Left renal cortex interstitium (tissue), 4 donors: ENCODE data around the gene PRKAR1B. TPM values are rescaled to one million over a fixed set of nuclear protein-coding genes. Genes with fewer than 3 reads are reported as not detected.

Experiments
- DNase-seq, 4 donors: peaks; one replicate each; pipeline ENCODE4 v3.0.0-alpha.2; 2013; ENCODE audit warnings: low read depth in 4 of 4, low spot score in 2 of 4, missing footprints in 1 of 4
- polyA plus RNA-seq, 4 donors: library from polyadenylated mRNA; unstranded; fragments of 120-200 nt; gene quantifications; one replicate each; pipeline ENCODE4 v1.2.1, GENCODE V29; 2013; ENCODE audit not compliant: insufficient read length in 4 of 4

The PRKAR1B gene
- polyA plus RNA-seq, 4 donors: 39.3 to 48.7 (median 42.8) TPM

DNA sequence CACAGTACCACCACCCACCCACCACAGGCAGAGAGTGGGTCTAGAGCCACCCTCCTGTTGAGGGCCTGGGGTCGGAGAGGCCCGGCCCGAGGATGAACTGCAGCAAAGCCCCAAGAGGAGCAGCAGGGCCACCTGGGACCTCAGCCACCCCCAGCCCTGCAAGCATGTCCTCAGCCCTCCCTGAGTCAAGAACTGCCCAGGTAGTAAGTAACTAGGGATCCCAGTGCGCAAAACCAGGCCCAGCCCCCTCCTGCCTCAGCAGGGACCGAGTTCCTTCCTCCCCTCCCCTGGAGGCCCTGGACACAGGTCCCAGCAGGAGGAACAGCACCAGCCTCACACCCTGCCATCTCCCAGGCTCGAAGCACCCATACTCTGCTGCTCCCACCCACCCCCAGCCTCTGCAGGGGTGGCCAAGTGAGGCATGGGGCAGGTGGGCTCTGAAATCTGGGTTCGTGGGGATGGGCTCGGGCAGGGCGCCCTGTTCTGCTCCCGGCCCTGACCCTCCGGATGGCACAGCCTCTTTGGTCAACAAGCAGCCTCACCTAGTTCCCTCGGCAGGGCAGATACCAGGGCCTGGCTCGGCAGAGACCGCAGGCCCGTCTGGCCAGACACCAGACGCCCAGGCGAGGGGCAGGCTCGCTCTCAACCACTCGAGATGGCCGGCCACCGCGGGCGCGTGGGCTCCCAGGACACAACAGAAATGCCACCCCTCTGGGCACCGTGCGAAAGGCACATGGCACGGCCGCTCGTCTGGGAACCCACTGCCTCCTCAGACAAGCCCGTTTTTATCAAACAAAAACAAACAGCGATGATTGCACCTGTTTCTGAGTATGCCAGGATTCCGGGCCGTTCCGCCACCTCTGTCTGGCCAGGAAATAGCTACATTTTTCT, 222.6 kb downstream of the PRKAR1B start:
- DNase-seq: no peak

DNA sequence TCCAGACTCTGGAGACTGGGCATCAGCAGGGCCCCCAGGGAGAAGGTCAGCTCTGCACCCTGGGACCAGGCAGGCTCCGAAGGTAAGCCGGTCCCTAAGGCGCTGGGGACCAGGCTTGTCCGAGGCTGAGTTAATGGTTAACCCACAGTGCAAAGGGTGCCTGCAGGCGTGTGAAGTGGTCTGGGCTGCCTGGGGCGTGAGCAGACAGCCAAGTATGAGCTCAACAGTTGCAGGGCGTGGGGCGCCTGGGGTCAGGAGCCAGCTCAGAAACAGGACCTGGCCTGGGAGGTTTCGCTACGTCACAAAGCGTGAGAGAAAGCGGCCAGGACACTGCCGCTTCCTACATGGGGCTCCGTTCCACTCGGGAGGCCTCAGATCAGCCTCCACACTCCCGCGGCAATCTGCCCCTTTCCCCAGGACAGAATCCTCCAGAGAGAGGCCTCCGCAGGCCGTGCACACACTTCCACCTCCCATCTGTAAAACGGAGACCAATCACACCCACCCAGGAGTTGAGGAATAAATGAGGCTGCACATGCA, 223.4 kb downstream of the PRKAR1B start:
- no peak for DNase-seq

DNA sequence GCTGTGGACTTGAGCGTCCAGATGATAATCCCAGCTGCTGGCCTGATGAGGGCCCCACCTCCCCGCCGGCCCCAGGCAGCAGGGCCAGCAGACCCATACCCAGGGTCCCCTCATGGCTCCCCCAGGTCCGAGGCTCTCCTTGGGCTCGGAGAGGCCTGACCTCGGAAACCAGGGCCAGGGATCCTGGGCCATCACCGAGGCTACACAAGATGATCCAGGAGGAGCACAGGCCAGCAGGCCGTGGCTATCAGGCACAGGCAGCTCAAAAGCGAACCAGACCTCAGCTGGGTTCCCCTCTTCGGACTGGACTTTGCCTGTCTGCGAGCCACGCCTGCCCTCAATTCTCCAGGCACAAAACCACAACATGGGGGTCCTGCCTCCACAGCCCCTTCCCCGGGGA, 224.8 kb downstream of the PRKAR1B start:
- DNase-seq: no peak

DNA sequence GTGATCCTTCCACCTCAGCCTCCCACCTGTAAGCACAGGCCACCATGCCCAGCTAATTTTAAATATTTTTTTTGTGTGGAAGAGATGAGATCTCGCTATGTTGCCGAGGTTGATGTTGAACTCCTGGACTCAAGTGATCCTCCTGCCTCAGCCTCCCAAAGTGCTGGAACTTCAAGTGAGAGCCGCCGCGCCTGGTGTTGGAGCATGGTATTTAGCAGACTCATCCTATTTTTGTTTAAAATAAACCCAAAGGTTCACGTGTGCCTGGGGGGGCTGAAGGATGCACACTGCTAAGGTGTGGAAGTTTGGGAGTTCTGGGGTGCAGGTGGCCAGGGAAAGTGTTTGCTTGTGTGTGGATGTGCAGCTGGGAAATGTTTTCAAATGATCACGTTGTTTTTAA, 225.6 kb downstream of the PRKAR1B start:
- DNase-seq: no peak

DNA sequence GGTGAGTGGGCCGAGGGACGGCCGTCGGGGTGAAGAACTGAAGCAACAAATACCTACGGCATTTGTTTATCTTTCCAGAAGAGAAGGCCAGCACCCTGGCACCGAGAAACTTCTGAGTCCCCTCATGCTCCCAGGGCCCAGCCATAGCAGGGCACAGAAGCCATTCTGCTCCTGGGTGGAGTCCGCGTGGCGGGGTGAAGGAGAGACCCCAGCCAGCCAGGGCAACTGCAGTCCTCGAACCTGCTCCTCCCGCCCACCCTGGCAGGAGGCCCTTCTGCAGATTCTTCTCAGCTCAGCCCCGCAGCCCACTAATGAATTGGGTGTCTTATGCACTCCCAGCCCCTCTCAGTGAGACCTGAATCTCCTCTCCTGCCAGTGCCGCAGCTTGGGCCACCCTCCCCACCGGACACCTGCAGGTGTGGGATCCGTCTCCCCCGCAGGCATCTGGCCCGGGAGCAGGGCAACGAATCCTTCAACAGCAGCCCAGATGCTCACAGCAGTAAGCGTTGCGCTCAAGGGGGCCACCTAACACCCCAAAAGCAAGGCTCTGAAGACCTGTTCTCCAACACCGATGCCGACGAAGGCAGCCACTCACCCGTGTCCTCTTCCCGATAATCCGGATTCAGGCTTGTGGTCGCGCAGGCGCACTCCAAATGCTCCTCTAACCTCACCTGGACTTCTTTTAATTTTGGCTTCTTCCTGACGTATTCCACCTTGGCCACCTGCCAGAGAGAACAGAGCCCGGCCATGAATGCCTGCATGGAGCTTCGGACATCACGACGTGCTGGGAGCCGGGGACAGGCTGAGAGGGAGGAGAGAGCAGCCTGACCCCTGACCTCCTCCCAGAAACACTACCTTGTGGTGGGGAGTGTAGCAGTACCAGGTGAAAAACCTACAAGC, 226.3 kb downstream of the PRKAR1B start:
- DNase-seq: no peak

DNA sequence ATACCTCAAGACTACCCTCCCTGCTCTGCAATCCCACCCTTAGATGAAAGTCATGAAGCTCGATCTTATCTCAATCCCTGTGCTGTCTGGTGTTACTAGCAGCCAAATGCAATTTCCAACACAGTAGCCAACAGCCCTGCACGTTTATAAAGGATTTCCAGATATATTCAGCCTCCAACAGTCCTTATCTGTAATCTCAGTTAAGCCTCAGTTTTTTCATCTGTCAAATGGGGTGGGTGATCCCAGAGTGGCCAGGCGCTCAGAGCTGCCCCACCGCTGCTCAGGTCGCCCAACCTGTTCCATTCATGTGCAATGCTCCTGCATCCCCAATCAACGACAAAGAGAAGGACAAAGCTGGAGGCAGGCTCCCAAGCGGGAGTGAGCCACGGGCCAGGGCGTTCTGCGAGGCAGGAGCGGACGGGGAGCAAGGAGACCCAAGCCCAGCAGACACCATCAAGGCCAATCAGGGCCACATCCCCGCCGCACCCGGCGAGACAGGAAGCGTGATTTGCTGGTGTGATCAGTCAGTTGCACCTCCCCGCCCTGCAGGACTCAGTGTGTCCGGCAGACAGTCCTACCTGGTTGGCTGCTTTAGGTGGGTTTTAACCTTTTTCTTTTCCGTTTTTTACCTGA, 227.1 kb downstream of the PRKAR1B start:
- DNase-seq: no peak

Other genes with a start within 250 kb of the PRKAR1B start
- gene PDGFA, start 207.4 kb downstream of the PRKAR1B start, polyA plus RNA-seq: 10 to 100 TPM; 44.5 to 57.8 (median 50.3) TPM
- gene DNAAF5, start 582 bp downstream of the PRKAR1B start, polyA plus RNA-seq: 10 to 100 TPM; 29.2 to 45.5 (median 36.3) TPM
- 100 to 1,000 TPM; 107 to 191 (median 147) TPM for gene SUN1, start 105.2 kb upstream of the PRKAR1B start, polyA plus RNA-seq
- gene GET4, start 149.3 kb upstream of the PRKAR1B start, polyA plus RNA-seq: 10 to 100 TPM; 29.7 to 67.4 (median 51.2) TPM
- 10 to 100 TPM; 11.5 to 22.3 (median 18.5) TPM for gene ADAP1, start 227.4 kb upstream of the PRKAR1B start, polyA plus RNA-seq
- 10 to 100 TPM; 10.3 to 17.0 (median 14.8) TPM for gene COX19, start 248.3 kb upstream of the PRKAR1B start, polyA plus RNA-seq